ENCODE results near the gene SPDYE4.
A peak's percentile ranks its signal among the peaks of the same experiment; 100 is the strongest.

The SPDYE4 gene

GRCh38 chr17:8785547-8786413, 27.4 kb upstream of the SPDYE4 start:
- H3K27ac ChIP-seq = no peak overlapping the region
- CTCF ChIA-PET = interaction anchor here (0.6 to 1.6 kb wide), 10 partner anchors 8 to 409 kb away, joined by 3 to 6 read pairs (median 4); partner anchors contain the start of genes KRABD2 and MFSD6L
- DNase-seq (ENCODE audit: low spot score) = peak; percentile 65
- peak; percentile 66 for TF ChIP-seq CTCF (conservative IDR thresholded peaks at IDR 0.05; ENCODE audit: low read depth)
- POLR2A ChIA-PET (ENCODE audit: low non-redundant PET) = interaction anchor here (0.6 kb wide), 1 partner anchor 305 kb away, joined by 3 read pairs; no protein-coding TSS in a partner anchor

- TF ChIP-seq CTCF (conservative IDR thresholded peaks at IDR 0.05; ENCODE audit: low read depth) = no peak
- ChIA-PET CTCF (no interaction called here), POLR2A (ENCODE audit: low non-redundant PET) (no interaction called here)
- no peak for DNase-seq (ENCODE audit: low spot score)
- H3K27ac ChIP-seq = no peak overlapping the region
Measured at GRCh38 chr17:8782176-8782575, 23.8 kb upstream of the SPDYE4 start.

GRCh38 chr17:8781776-8782175, 23.4 kb upstream of the SPDYE4 start:
- DNase-seq (ENCODE audit: low spot score) = no peak
- ChIA-PET CTCF (no interaction called here), POLR2A (ENCODE audit: low non-redundant PET) (no interaction called here)
- no peak overlapping the region for H3K27ac ChIP-seq
- no peak for TF ChIP-seq CTCF (conservative IDR thresholded peaks at IDR 0.05; ENCODE audit: low read depth)

GRCh38 chr17:8776881-8777280, 18.5 kb upstream of the SPDYE4 start:
- no peak for DNase-seq (ENCODE audit: low spot score)
- ChIA-PET CTCF (interaction anchor here (0.6 to 1.4 kb wide), 2 partner anchors 9 to 193 kb away, joined by 5 read pairs; no protein-coding TSS in a partner anchor), POLR2A (ENCODE audit: low non-redundant PET) (no interaction called here)
- H3K27ac ChIP-seq = no peak overlapping the region
- TF ChIP-seq CTCF (conservative IDR thresholded peaks at IDR 0.05; ENCODE audit: low read depth) = no peak

- TF ChIP-seq CTCF (conservative IDR thresholded peaks at IDR 0.05; ENCODE audit: low read depth) = no peak
- no peak overlapping the region for H3K27ac ChIP-seq
- POLR2A ChIA-PET (ENCODE audit: low non-redundant PET) = no interaction called here
- DNase-seq (ENCODE audit: low spot score) = no peak
- CTCF ChIA-PET = interaction anchor here (1.4 kb wide), 1 partner anchor 9 kb away, joined by 5 read pairs; no protein-coding TSS in a partner anchor
Measured at GRCh38 chr17:8776248-8776647, 17.9 kb upstream of the SPDYE4 start.

- TF ChIP-seq CTCF (conservative IDR thresholded peaks at IDR 0.05; ENCODE audit: low read depth) = no peak
- CTCF ChIA-PET = no interaction called here
- POLR2A ChIA-PET (ENCODE audit: low non-redundant PET) = no interaction called here
- no peak overlapping the region for H3K27ac ChIP-seq
- DNase-seq (ENCODE audit: low spot score) = no peak
Measured at GRCh38 chr17:8766731-8767130, 8.4 kb upstream of the SPDYE4 start.
